ENCODE measurements around the gene TUBB2B. TPM values are rescaled to one million over a fixed set of nuclear protein-coding genes. Genes with fewer than 3 reads are reported as not detected.

TUBB2B gene
- total and polyA plus RNA-seq, 4 donors, result 0.85 to 4.3 (median 2.6) TPM

DNA sequence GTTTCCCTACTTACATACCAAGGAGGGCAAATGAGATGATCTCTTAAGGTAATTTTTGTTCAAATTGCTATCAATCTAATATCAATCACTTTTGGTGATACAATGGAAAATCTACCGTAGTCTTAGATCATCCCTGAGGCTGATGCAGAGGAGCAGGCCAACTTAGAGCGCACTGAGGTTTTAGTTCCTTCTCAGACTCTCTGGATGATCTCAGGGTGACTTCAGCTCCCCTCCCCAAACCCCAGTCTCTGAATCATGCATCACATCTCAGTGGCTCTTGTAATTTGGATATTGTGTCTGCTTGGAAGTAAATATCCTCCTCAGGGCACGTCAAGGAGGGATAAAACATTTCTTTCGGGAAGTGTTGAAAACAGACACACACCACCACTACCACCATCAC lies 5.9 kb downstream of the TUBB2B start:
- no peak overlapping the region for H3K27ac ChIP-seq (ENCODE audit: low read depth in 1 of 2, low read length in 1 of 2)
- DNase-seq, result no peak
- no peak overlapping the region for H3K4me3 ChIP-seq
- no peak overlapping the region for H3K9ac ChIP-seq (ENCODE audit: insufficient read depth in 1 of 2, low read length in 2 of 2)
- TF ChIP-seq CTCF (IDR thresholded peaks at IDR 0.05; ENCODE audit: control extremely low read depth, extremely low read depth), result no peak
- no peaks in the 10 kb centered on the region for H3K36me3 ChIP-seq (ENCODE audit: control insufficient read depth in 4 of 4, insufficient read depth in 4 of 4, low read length in 4 of 4)
- H3K27me3 ChIP-seq (ENCODE audit: control insufficient read depth in 3 of 3, insufficient read depth in 3 of 3, low read length in 2 of 3), result peaks cover 3 to 10% (median 3%) of the 10 kb centered on the region in 3 donors
- peaks cover 0 to 3% (median 0%) of the 10 kb centered on the region in 4 donors for H3K9me3 ChIP-seq (ENCODE audit: control insufficient read depth in 4 of 4, insufficient read depth in 3 of 4, low read length in 3 of 4)
- ATAC-seq (ENCODE audit: insufficient read depth, low FRiP score), result no peak
- 93 to 96% methylated on average over 4 of the region's 4 CpGs for WGBS, 2 donors
- peaks cover 0 to 4% (median 0%) of the 10 kb centered on the region in 5 donors for H3K4me1 ChIP-seq (ENCODE audit: control insufficient read depth in 5 of 5, insufficient read depth in 5 of 5, low read length in 5 of 5)

DNA sequence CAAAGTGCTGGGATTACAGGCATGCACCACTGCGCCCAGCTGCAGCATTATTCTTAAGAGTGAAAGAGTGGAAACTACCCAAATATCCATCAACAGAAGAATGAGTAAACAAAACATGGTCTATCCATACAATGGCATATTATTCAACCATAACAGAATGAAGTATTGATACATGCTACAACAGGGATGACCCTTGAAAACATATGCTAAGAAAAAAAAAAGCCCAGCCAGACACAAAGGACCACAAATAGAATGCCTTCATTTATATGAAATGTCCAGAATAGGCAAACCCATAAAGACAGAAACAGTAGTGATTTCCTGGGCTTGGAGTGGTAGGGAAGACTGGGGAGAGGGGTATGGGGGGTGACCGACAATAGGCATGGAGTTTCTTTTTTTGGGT lies 7.1 kb downstream of the TUBB2B start:
- H3K36me3 ChIP-seq (ENCODE audit: control insufficient read depth in 4 of 4, insufficient read depth in 4 of 4, low read length in 4 of 4), result no peaks in the 10 kb centered on the region
- no peak for DNase-seq
- WGBS, 2 donors, result 86 to 94% methylated on average over 2 of the region's 2 CpGs
- H3K27me3 ChIP-seq (ENCODE audit: control insufficient read depth in 3 of 3, insufficient read depth in 3 of 3, low read length in 2 of 3), result peaks cover 0 to 3% (median 3%) of the 10 kb centered on the region in 3 donors
- TF ChIP-seq CTCF (IDR thresholded peaks at IDR 0.05; ENCODE audit: control extremely low read depth, extremely low read depth), result no peak
- no peak for ATAC-seq (ENCODE audit: insufficient read depth, low FRiP score)
- no peaks in the 10 kb centered on the region for H3K4me1 ChIP-seq (ENCODE audit: control insufficient read depth in 5 of 5, insufficient read depth in 5 of 5, low read length in 5 of 5)
- no peak overlapping the region for H3K4me3 ChIP-seq
- peaks cover 0 to 2% (median 0%) of the 10 kb centered on the region in 4 donors for H3K9me3 ChIP-seq (ENCODE audit: control insufficient read depth in 4 of 4, insufficient read depth in 3 of 4, low read length in 3 of 4)
- H3K9ac ChIP-seq (ENCODE audit: insufficient read depth in 1 of 2, low read length in 2 of 2), result no peak overlapping the region
- H3K27ac ChIP-seq (ENCODE audit: low read depth in 1 of 2, low read length in 1 of 2), result no peak overlapping the region

GRCh38 chr6:3218266-3218665 lies 9.2 kb downstream of the TUBB2B start:
- Histone ChIP-seq H3K9me3 (ENCODE audit: control insufficient read depth in 4 of 4, insufficient read depth in 3 of 4, low read length in 3 of 4) (peaks cover 0 to 2% (median 0%) of the 10 kb centered on the region in 4 donors), H3K9ac (ENCODE audit: insufficient read depth in 1 of 2, low read length in 2 of 2) (no peak overlapping the region), H3K4me1 (ENCODE audit: control insufficient read depth in 5 of 5, insufficient read depth in 5 of 5, low read length in 5 of 5) (no peaks in the 10 kb centered on the region), H3K4me3 (no peak overlapping the region), H3K36me3 (ENCODE audit: control insufficient read depth in 4 of 4, insufficient read depth in 4 of 4, low read length in 4 of 4) (no peaks in the 10 kb centered on the region), H3K27ac (ENCODE audit: low read depth in 1 of 2, low read length in 1 of 2) (no peak overlapping the region), H3K27me3 (ENCODE audit: control insufficient read depth in 3 of 3, insufficient read depth in 3 of 3, low read length in 2 of 3) (peaks cover 0 to 3% (median 3%) of the 10 kb centered on the region in 3 donors)
- no peak for TF ChIP-seq CTCF (IDR thresholded peaks at IDR 0.05; ENCODE audit: control extremely low read depth, extremely low read depth)
- no peak for ATAC-seq (ENCODE audit: insufficient read depth, low FRiP score)
- DNase-seq, result no peak
- WGBS, 2 donors, result 91 to 96% methylated on average over 10 of the region's 10 CpGs

GRCh38 chr6:3217286-3217685 lies 10.2 kb downstream of the TUBB2B start:
- no peak overlapping the region for H3K9ac ChIP-seq (ENCODE audit: insufficient read depth in 1 of 2, low read length in 2 of 2)
- H3K27ac ChIP-seq (ENCODE audit: low read depth in 1 of 2, low read length in 1 of 2), result no peak overlapping the region
- no peak for TF ChIP-seq CTCF (IDR thresholded peaks at IDR 0.05; ENCODE audit: control extremely low read depth, extremely low read depth)
- 95 to 96% methylated on average over 2 of the region's 2 CpGs for WGBS, 2 donors
- H3K4me1 ChIP-seq (ENCODE audit: control insufficient read depth in 5 of 5, insufficient read depth in 5 of 5, low read length in 5 of 5), result no peaks in the 10 kb centered on the region
- DNase-seq, result no peak
- H3K36me3 ChIP-seq (ENCODE audit: control insufficient read depth in 4 of 4, insufficient read depth in 4 of 4, low read length in 4 of 4), result no peaks in the 10 kb centered on the region
- no peak overlapping the region for H3K4me3 ChIP-seq
- no peak for ATAC-seq (ENCODE audit: insufficient read depth, low FRiP score)
- H3K27me3 ChIP-seq (ENCODE audit: control insufficient read depth in 3 of 3, insufficient read depth in 3 of 3, low read length in 2 of 3), result peaks cover 0 to 3% (median 3%) of the 10 kb centered on the region in 3 donors
- H3K9me3 ChIP-seq (ENCODE audit: control insufficient read depth in 4 of 4, insufficient read depth in 3 of 4, low read length in 3 of 4), result peaks cover 0 to 2% (median 0%) of the 10 kb centered on the region in 4 donors
